Kasumi-1 (cell line): ENCODE measurements around the gene LSP1.
"Not testable (repeated sequence)": the region's sequence is repeated elsewhere in the genome, so short reads cannot be mapped to it uniquely, and the experiment has no call there.

Source experiments
- DNase-seq, 2 experiments: peaks; one replicate each; lab custom pipeline; 2025; lab: John Stamatoyannopoulos, UW

The LSP1 gene

GRCh38 chr11:1852877-1853276 is at the start of gene LSP1:
Gene LSP1, plus strand, starts transcription at chr11:1853084. Its CDS starts 61 bp downstream, at chr11:1853145.
- peak; percentile 46 to 51 for DNase-seq

- no peak for DNase-seq
Observed at GRCh38 chr11:1803246-1803645, 49.6 kb upstream of the LSP1 start.

- DNase-seq: not testable (repeated sequence)
Observed at GRCh38 chr11:1803835-1804519, 48.9 kb upstream of the LSP1 start.

GRCh38 chr11:1805525-1805924 is 47.4 kb upstream of the LSP1 start:
- no peak for DNase-seq

- DNase-seq: peak; percentile 40 to 66
Observed at GRCh38 chr11:1807264-1807995, 45.5 kb upstream of the LSP1 start.

GRCh38 chr11:1810761-1811160 is 42.1 kb upstream of the LSP1 start:
- peak; percentile 63 to 74 for DNase-seq

GRCh38 chr11:1812274-1812673 is 40.6 kb upstream of the LSP1 start:
- DNase-seq: no peak

- no peak for DNase-seq
Observed at GRCh38 chr11:1812801-1813200, 40.1 kb upstream of the LSP1 start.

- not testable (repeated sequence) for DNase-seq
Observed at GRCh38 chr11:1813356-1813755, 39.5 kb upstream of the LSP1 start.

GRCh38 chr11:1814691-1815090 is 38.2 kb upstream of the LSP1 start:
- no peak for DNase-seq

- no peak for DNase-seq
Observed at GRCh38 chr11:1815311-1815710, 37.6 kb upstream of the LSP1 start.

GRCh38 chr11:1815751-1816150 is 37.1 kb upstream of the LSP1 start:
- DNase-seq: no peak

GRCh38 chr11:1817000-1817399 is 35.9 kb upstream of the LSP1 start:
- DNase-seq: no peak

- DNase-seq: no peak
Observed at GRCh38 chr11:1817511-1817910, 35.4 kb upstream of the LSP1 start.

- no peak for DNase-seq
Observed at GRCh38 chr11:1819074-1819473, 33.8 kb upstream of the LSP1 start.

- DNase-seq: no peak
Observed at GRCh38 chr11:1820463-1821325, 32.2 kb upstream of the LSP1 start.

GRCh38 chr11:1821562-1821961 is 31.3 kb upstream of the LSP1 start:
- no peak for DNase-seq

- DNase-seq: no peak
Observed at GRCh38 chr11:1822648-1823375, 30.1 kb upstream of the LSP1 start.

- no peak for DNase-seq
Observed at GRCh38 chr11:1823376-1824220, 29.3 kb upstream of the LSP1 start.

GRCh38 chr11:1824221-1825038 is 28.5 kb upstream of the LSP1 start:
- DNase-seq: no peak
